Fibroblast of the aortic adventitia (primary cell): ENCODE results near the gene SAG. TPM values are rescaled to one million over a fixed set of nuclear protein-coding genes. Genes with fewer than 3 reads are reported as not detected.

Experiments
- DNase-seq: peaks from one replicate; pipeline ENCODE4 v3.0.0-alpha.2; 2010; ENCODE audit warnings: low read depth
- H3K4me3 ChIP-seq: 2 replicates; pipeline ENCODE4 v1.5.1; 2011; ENCODE audit warnings: low read depth, mild to moderate bottlenecking, control low read depth, low read length, moderate library complexity
- CTCF ChIP-seq: IDR thresholded peaks from 2 replicates; pipeline ENCODE4 v1.5.1; 2011; ENCODE audit warnings: mild to moderate bottlenecking, low read length, control low read depth, inconsistent platforms; ENCODE audit not compliant: insufficient read depth
- total RNA-seq: library from RNA; depleted of rRNA; stranded (reverse); fragments of >200 nt; gene quantifications from 2 replicates; pipeline ENCODE4 v1.2.3, GENCODE V29; 2012; ENCODE audit warnings: low replicate concordance

Gene SAG
- total RNA-seq, 1 donor, result not detected

DNA sequence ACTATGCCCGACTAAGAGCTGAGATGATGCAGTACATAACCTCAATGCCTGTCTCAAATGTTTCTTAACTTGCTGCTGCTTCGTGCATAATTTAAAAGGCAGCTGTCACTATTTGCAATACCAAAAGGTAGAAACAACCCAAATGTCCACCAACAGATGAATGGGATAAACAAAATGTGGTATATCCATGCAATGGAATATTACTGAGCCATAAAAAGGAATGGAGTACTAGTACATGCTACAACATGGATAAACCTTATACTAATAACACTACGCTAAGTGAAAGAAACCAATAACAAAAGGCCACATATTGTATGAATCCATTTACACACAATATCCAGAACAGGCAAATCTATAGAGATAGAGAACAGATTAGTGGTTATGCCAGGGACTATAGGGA lies 33.7 kb downstream of the SAG start:
- DNase-seq, result no peak
- H3K4me3 ChIP-seq, result no peak overlapping the region
- no peak for TF ChIP-seq CTCF

DNA sequence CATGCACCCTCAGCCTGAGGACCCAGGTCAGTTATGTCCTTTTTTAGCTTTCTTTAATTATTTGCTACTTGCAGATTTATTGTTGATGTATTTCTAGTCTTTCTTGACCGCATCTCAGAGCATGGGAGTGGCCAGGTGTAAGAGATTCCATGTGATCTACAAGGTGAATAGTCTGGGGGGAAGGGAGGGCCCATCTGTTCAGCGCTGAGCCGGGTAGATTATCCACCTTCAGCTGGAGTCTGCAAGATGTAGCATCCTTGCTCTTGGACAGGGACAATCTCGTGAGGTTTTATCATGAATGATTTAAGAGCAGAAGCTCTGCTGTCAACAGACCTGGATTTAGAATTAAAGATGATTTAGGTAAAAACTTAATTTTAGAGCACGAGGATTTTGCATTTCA lies 34.7 kb downstream of the SAG start:
- no peak for TF ChIP-seq CTCF
- DNase-seq, result no peak
- no peak overlapping the region for H3K4me3 ChIP-seq

- no peak overlapping the region for H3K4me3 ChIP-seq
- TF ChIP-seq CTCF, result no peak
- DNase-seq, result no peak
These were observed 35.6 kb downstream of the SAG start for GRCh38 chr2:233343171-233343705.

DNA sequence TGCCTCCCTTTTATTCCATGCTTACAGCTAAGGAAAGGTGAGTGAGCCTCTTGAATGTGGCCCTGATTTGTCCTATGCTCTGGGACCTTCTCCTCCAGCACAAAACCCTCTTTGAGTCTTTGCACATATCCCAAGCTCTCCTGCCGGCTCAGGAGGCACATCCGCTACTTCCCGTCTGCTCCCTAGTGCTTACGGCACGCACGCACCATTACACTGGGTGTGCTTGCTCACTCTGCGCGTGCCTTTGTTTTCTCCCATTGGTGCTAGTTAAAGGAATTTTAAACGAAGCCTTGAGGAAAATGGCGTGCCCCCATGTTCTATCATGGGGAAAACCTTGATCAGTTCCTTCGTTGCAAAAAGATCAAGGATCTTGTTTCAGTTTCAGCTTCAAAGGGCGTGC lies 38.8 kb downstream of the SAG start:
- no peak for DNase-seq
- TF ChIP-seq CTCF, result no peak
- H3K4me3 ChIP-seq, result no peak overlapping the region

DNA sequence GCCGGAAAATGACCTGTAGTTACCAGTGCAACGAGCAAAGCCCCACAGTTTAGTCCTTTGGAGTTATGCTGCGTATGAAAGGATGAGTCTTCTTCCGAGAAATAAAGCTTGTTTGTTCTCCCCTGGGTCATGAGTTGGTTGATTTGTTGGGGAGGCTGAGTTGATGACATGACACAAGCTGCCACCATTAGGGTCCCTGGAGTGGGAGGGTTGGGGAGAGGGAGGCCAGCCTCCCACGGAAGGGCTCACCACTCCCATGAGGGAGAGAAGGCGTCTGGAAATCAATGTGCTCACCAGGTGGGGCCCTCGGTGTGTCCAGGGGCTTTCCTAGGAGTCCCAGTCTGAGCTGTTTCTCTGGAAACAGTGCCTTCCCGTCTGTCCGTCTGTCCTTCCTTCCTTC lies 39.3 kb downstream of the SAG start:
- H3K4me3 ChIP-seq, result no peak overlapping the region
- no peak for DNase-seq
- TF ChIP-seq CTCF, result no peak

GRCh38 chr2:233349005-233349998 lies 41.7 kb downstream of the SAG start:
- no peak for DNase-seq
- no peak for TF ChIP-seq CTCF
- H3K4me3 ChIP-seq, result no peak overlapping the region
